Body of pancreas (tissue), 4 donors: ENCODE results near the gene RBM38.

Experiments used
- POLR2A ChIP-seq, 3 donors: fragments of 450-650 bp; IDR thresholded peaks; one replicate each; pipeline ENCODE4 v1.6.1; 2016; ENCODE audit warnings: antibody characterized with exemption in 3 of 3, mild to moderate bottlenecking in 2 of 3
- TF ChIP-seq, protein P1 (sequence below), 7 experiments: fragments of 450-650 bp in 4 of 7; fragments of 200-600 bp in 3 of 7; sonication (generic) in 3 of 7; IDR thresholded peaks; one replicate each; pipeline ENCODE4 v1.5.1; 2016 to 2019; ENCODE audit warnings: antibody characterized with exemption in 7 of 7

DNA sequence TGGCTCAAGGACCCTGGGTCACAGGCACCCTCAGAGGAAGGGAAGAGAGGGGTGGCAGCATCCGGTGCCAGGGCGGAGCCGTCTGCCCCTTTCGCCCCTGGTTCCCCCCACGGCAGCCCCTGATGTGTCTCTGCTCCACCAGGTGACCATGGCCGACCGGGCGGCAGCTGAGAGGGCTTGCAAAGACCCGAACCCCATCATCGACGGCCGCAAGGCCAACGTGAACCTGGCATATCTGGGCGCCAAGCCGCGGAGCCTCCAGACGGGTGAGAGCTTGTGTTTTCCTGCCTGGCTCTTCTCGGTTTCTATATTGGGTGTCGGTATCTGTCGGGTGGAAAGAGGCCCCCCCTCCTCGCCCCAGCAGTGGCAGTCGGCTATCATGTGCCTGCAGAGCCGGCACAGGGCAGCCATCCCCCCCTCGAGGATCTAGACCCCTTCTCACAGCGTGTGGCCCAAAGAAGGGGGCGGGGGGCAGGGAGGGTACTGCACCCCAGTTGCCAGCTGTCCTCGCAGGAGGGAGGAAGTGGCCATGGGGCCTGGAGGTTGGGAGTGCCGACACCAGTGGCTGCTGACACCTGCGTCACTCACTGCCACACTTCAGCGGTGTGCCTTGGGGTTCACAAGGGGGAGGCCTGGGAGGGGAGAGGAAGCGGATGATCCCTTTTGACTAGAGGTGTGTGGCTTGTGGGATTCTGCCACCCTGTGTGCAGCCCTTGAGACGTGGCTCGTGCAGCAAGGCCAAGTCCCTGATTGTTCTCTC lies 1.5 kb downstream of the RBM38 start:
- TF ChIP-seq, protein P1, sequence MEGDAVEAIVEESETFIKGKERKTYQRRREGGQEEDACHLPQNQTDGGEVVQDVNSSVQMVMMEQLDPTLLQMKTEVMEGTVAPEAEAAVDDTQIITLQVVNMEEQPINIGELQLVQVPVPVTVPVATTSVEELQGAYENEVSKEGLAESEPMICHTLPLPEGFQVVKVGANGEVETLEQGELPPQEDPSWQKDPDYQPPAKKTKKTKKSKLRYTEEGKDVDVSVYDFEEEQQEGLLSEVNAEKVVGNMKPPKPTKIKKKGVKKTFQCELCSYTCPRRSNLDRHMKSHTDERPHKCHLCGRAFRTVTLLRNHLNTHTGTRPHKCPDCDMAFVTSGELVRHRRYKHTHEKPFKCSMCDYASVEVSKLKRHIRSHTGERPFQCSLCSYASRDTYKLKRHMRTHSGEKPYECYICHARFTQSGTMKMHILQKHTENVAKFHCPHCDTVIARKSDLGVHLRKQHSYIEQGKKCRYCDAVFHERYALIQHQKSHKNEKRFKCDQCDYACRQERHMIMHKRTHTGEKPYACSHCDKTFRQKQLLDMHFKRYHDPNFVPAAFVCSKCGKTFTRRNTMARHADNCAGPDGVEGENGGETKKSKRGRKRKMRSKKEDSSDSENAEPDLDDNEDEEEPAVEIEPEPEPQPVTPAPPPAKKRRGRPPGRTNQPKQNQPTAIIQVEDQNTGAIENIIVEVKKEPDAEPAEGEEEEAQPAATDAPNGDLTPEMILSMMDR (IDR thresholded peaks at IDR 0.05), result no peak
- TF ChIP-seq POLR2A (IDR thresholded peaks at IDR 0.05), result no peak
